ENCODE data around the gene SS18L1. TPM values are rescaled to one million over a fixed set of nuclear protein-coding genes. Genes with fewer than 3 reads are reported as not detected.

Gene SS18L1
- total RNA-seq, 1 donor = 58.2 TPM

DNA sequence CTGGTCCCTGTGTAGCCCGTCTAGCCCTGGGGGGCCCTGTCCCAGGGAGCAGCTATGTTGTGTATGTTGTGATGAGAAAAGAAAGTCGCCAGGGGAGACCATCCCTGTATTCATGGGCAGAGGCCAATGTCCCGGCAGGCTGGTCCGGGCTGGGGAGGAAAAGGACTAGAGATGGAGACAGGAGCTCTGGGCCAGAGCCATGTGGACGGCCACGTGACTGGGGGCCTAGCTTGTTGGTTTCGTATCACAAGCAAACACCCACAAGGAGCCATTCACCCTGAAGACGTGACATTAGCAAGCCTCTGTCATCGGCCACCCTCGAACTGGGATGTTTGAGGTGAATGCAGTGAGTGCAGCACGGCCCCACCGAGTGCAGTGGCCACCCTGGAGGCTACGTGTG, 79.4 kb downstream of the SS18L1 start:
- no peak for DNase-seq (ENCODE audit: low read depth in 2 of 3, low spot score in 2 of 3)

DNA sequence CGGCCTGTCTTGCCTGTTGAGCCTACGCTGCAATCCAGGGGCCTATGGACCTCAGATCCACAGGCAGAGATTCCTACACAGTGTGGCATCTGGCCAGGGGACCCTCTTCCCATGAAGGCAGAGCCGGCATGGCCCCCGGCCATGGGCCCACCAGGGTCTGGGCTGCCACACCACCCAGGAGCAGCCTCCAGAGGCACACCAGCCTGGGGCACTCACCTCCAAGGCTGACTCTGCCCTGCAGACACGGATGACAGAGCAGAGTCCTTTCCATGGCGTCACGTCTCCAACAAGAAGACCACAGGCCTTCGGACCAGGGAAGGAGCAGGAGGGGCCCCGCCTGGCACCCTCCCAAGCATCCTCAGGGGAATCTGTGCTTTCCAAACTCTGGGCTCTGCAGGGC, 80.0 kb downstream of the SS18L1 start:
- no peak for DNase-seq (ENCODE audit: low read depth in 2 of 3, low spot score in 2 of 3)

DNA sequence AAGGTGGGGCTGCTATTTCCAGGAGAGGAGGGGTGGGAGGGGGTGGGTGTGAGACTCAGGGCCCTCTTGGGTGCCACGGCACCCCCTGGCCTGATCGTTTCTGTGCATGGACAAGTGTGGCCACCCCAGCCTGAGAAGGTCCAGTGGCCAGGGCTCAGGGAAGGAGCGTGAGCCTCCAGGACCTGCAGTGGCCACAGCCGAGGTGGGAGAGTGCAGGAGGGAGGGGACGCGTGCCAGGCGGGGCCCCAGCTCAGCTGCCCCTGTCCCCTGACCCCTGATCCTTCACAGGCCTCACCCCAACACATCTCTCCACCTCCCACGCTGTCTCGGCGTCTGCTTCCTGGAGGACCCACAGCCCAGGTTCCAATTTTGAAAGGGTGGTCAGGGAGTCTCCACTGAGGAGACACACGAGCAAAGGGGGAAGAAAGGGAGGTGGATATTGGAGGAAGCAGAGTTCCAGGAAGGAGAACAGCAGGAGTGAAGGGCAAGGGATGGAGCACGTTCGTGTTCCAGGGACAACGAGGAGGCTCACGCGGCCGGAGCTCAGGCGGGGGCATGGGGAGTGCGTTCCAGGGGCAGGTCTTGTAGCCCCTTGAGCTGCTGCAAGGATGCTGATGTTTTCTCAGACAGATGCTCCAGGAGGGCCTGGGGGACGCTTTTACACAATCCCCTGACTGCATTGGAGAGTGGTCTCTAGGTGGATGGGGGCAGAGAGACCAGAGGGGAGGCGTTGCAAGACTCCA, 80.7 kb downstream of the SS18L1 start:
- DNase-seq (ENCODE audit: low read depth in 2 of 3, low spot score in 2 of 3) = no peak

DNA sequence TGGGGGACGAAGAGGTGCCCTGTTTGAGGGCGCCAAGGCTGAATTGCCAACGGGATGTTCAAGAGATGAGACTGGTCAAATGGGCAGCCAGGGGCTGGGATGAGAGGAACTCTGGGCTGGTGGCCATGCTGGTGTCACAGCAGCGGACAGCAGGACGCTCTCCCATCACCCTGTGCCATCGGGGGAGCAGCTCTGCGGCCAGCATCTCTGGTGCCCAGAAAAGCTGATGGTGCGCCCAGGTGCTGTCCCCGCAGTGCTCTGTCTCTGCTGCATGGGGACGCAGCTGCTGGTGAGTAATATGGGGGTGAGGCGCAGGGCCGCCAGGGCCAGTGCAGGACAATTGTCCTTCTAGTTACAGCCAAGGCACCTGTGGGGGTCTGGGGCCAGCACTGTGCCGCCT, 81.5 kb downstream of the SS18L1 start:
- no peak for DNase-seq (ENCODE audit: low read depth in 2 of 3, low spot score in 2 of 3)

DNA sequence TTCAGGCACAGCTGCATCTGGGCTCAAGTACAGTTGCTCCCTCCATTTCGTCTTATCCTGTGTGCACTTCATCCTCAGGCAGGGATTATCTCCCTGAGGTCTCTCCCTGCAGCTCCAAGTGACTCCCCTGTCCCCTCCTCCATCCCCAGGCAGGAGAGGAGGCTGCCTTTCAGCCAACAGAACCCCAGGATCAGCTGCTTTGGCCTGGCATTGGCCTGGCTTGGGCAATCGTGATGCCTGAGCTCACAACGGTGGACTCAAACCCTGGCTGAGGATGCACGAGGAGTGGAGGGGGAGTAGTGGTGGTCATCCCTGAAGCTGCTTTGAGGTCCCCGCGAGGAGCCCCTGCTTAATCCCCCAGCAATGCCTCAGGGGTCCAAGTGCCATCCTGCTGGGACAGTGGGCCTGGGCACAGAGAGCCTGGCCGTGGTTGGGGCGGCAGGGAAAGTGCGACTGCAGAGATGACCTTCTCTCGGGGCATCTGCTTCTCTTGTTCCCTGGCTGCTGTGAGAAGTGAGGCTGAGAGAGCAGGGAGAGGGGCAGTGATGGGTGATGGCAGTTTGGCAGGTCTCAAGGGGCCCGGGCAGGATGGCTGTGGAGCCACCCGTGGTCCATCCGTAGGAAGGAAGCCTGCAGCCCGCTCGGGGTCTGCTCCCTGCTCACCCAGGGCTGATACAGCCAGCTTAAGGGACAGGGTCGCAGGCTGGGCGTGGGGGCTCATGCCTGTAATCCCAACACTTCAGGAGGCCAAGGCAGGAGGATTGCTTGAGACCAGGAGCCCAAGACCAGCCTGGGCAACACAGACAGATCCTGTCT, 82.5 kb downstream of the SS18L1 start:
- DNase-seq (ENCODE audit: low read depth in 2 of 3, low spot score in 2 of 3) = no peak

DNA sequence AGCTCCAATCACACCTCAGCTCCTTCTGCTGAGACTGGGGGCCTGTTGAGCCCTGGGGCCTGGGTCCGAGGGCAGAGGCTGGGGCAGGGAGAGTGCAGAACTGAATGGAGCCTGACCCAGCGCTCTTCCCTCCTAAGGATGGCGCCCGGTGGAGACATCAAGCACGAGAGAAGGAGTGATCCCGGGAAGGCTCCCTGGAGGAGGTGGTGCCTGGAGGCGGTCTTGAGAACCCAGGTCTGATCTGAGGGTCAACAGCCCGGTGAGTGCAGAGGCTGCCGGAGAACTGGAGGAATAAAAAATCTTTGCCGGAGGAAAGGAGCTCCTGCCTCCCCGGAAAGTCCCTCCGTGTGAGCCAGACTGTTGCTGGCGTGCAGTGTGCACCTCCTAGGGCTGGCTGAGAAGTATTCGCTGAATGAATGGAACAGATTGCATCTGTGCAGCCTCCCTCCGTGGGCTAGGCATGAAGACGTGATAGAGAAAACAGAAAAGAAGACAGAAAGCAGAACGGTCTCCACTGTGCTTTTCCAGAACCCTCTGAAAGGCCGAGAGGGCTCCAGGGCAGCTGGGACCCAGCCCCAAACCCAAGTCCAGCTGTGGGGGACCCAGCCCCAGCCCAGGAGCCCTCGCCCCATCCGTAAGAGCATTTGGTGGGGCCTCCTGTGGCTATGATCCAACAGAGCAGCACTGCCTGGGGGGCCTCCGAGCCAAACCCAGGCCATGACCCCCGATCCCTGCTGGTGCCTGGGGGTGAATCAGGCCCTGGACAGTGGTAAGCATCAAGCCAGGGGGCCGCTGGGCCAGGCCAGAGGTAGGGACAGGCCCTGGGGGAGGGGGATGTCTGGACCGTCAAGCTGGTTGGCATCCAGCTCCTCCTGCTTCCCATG, 83.4 kb downstream of the SS18L1 start:
- no peak for DNase-seq (ENCODE audit: low read depth in 2 of 3, low spot score in 2 of 3)

DNA sequence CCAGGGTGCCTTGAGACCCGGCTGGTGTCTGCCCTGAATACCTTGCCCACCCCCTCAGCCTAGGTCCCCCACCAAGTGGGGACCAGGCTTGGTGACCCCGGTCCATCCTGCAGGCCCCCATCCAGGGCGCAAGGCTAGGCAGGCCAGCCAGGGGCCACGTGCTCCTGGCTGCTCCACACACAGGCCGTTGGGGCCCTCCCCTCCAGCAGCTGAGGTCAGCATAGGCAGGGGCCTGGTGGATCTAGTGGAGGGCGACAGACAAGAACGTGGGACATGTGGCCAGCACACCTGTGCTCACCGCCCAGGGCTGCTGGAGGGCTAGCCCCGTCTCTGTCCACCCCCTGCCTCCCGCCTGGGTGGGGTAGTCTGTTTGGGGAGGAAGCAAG, 84.0 kb downstream of the SS18L1 start:
- DNase-seq (ENCODE audit: low read depth in 2 of 3, low spot score in 2 of 3) = no peak

DNA sequence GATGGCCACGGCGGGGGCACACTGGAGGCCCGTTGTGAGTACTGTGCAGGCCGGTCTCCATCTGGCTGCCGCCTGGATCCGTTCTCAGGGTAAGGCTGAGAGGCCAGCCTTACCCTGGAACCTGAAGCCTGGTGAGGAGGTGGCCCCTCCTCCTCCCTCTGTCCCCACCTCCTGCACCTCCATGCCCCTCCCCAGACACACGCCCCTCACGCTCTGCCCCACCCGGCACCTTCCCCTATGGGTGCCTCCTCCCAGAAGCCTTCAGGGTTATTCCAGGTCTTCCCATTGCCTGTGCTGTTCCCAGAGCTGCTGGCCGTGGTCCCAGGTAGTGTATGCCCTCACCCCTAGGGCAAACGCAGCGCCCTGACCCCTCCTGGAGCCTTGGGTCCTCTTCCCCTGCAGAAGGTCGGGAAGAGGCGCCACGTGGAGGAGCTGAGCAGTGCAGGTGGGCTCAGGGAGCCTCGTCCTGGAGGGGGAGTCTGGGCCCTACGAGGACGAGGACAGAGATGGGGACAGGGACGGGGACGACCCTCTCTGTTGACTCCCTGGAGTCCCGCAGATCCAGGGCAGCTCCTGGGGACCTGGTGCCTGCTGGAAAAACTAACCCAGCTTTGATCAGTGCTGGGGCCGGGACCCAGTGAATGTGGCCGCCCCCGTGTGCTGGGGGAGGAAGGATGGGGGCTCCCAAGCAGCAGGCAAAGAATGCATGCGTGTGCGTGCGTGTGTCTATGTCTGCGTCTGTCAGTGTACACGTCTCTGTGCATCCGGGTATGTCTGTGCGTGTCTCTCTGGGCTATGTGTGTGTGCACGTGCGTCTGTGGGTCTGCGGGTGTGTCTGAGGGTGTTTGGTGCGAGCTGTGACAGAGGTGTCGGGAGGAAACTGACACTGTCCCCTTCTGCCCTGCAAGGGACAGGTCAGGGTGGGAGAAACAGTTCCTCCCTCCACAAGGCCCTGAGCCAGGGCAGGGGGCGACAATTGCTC, 84.7 kb downstream of the SS18L1 start:
- DNase-seq (ENCODE audit: low read depth in 2 of 3, low spot score in 2 of 3) = no peak

DNA sequence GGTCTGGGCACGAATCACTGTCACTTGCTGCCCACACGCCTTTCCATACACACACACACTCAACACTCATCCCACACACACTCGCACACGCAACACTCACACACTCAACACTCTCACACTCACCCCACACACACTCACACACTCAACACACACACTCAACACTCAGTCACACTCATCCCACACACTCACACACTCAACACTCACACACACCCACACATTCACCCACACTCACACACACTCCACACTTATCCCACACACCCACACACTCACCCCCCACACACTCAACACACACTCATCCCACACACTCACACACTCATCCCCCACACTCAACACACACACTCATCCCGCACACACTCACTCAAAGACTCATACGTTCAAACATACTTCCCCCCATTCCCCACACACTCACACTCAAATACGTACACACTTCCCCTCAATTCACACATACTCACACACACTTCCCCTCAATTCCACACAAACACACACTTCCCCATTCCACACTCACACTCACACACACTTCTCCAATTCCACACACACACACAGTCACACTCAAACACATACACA, 85.5 kb downstream of the SS18L1 start:
- no peak for DNase-seq (ENCODE audit: low read depth in 2 of 3, low spot score in 2 of 3)

DNA sequence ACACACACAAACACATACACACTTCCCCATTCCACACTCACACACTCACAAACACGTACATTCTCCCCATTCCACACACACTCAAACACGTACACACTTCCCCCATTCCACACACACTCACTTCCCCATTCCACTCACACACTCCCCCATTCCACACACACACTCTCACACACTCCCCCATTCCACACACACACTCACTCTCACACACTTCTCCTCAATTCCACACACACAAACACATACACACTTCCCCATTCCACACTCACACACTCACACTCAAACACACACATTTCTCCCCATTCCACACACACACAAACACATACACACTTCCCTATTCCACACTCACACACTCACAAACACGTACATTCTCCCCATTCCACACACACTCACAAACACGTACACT, 86.1 kb downstream of the SS18L1 start:
- DNase-seq (ENCODE audit: low read depth in 2 of 3, low spot score in 2 of 3) = no peak

DNA sequence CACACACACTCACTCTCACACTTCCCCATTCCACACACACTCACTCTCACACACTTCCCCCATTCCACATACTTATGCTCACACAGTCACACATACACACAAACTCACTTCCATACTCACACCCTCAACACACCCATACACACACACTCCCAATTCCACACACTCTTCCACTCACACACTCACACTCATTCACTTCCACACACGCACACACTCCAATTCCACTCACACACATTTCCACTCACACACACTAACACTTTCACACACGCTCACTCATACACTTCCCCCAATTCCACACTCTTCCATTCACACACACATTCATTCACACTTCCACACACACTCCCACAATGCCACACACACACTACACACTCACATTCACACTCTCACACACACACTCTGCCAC, 86.7 kb downstream of the SS18L1 start:
- no peak for DNase-seq (ENCODE audit: low read depth in 2 of 3, low spot score in 2 of 3)

DNA sequence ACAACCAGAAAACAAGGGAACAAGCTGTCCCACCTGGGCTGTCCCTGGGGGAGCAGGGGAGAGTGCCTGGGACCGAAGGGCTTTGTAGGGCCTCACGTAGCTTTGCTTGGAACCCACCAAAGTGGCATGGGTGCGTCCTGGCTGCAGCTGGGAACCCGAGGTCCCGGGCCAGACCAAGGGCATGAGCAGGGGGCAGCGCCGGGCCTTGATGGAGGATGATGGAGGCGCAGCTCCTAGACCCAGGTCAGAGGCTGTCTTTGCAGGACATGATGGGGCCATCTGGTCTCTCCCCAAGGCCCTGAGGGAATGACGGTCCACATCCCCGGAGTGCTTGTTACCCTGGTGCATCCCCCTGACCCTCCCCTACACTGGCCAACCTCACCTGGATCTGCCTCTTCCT, 87.1 kb downstream of the SS18L1 start:
- no peak for DNase-seq (ENCODE audit: low read depth in 2 of 3, low spot score in 2 of 3)

DNA sequence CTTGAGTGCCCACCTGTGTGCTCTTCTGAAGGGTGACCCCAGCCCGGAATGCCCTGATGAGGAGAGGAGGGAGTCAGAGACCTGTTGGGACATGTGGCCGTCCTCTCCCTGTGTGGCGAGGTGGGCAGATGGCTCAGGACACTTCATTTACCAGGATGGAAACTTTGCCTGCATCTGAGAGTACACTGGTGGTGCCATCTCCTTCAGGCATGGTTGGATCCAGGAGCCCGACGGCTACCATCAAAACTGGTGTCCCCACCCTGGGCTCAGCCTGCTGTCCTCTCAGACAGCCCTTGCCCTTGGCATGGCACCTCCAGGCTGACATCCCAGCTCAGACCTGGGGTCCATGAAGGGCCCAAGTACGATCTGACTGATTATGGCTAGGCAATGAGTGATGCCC, 87.7 kb downstream of the SS18L1 start:
- DNase-seq (ENCODE audit: low read depth in 2 of 3, low spot score in 2 of 3) = no peak

Other genes with a start within 250 kb of the SS18L1 start
- 9.7 TPM for gene TAF4, start 77.9 kb upstream of the SS18L1 start, total RNA-seq
- 35.3 TPM for gene LSM14B, start 21.3 kb upstream of the SS18L1 start, total RNA-seq
- 275 TPM for gene PSMA7, start 375 bp upstream of the SS18L1 start, total RNA-seq
- 24.5 TPM for gene MTG2, start 39.3 kb downstream of the SS18L1 start, total RNA-seq
- not detected for gene HRH3, start 76.5 kb downstream of the SS18L1 start, total RNA-seq
- 35.5 TPM for gene OSBPL2, start 94.8 kb downstream of the SS18L1 start, total RNA-seq
- gene ADRM1, start 159.2 kb downstream of the SS18L1 start, total RNA-seq = 90.5 TPM
- gene LAMA5, start 223.5 kb downstream of the SS18L1 start, total RNA-seq = 1.6 TPM
- gene RPS21, start 243.3 kb downstream of the SS18L1 start, total RNA-seq = 5,188 TPM